Glomerular visceral epithelial cell (primary cell): Measurements from ENCODE around the gene MAP1LC3B2.
A peak's percentile ranks its signal among the peaks of the same experiment; 100 is the strongest.

Source experiments
- DNase-seq: peaks from one replicate; pipeline ENCODE4 v3.0.0-alpha.2; 2016; ENCODE audit errors: extremely low spot score

Gene MAP1LC3B2

GRCh38 chr12:116594325-116595038 is 35.3 kb downstream of the MAP1LC3B2 start:
- DNase-seq = no peak

GRCh38 chr12:116595186-116595585 is 36.0 kb downstream of the MAP1LC3B2 start:
- no peak for DNase-seq

GRCh38 chr12:116595672-116596071 is 36.5 kb downstream of the MAP1LC3B2 start:
- no peak for DNase-seq

GRCh38 chr12:116597886-116598285 is 38.7 kb downstream of the MAP1LC3B2 start:
- no peak for DNase-seq

- DNase-seq = no peak
Measured at GRCh38 chr12:116598311-116599284, 39.4 kb downstream of the MAP1LC3B2 start.

GRCh38 chr12:116599285-116600136 is 40.3 kb downstream of the MAP1LC3B2 start:
- DNase-seq = peak; percentile 61

GRCh38 chr12:116600959-116601918 is 42.1 kb downstream of the MAP1LC3B2 start:
- peak; percentile 15 for DNase-seq

- DNase-seq = no peak
Measured at GRCh38 chr12:116601933-116602810, 43.0 kb downstream of the MAP1LC3B2 start.

- no peak for DNase-seq
Measured at GRCh38 chr12:116603546-116604177, 44.5 kb downstream of the MAP1LC3B2 start.

- no peak for DNase-seq
Measured at GRCh38 chr12:116604178-116604895, 45.2 kb downstream of the MAP1LC3B2 start.

GRCh38 chr12:116604951-116605641 is 45.9 kb downstream of the MAP1LC3B2 start:
- no peak for DNase-seq

- no peak for DNase-seq
Measured at GRCh38 chr12:116606397-116606796, 47.2 kb downstream of the MAP1LC3B2 start.

- no peak for DNase-seq
Measured at GRCh38 chr12:116607039-116607438, 47.9 kb downstream of the MAP1LC3B2 start.

GRCh38 chr12:116609319-116610114 is 50.3 kb downstream of the MAP1LC3B2 start:
- no peak for DNase-seq

- DNase-seq = no peak
Measured at GRCh38 chr12:116610971-116611541, 51.9 kb downstream of the MAP1LC3B2 start.

GRCh38 chr12:116612436-116612835 is 53.3 kb downstream of the MAP1LC3B2 start:
- no peak for DNase-seq

- no peak for DNase-seq
Measured at GRCh38 chr12:116613256-116613655, 54.1 kb downstream of the MAP1LC3B2 start.
